ENCODE measurements around the gene PPM1L. TPM values are rescaled to one million over a fixed set of nuclear protein-coding genes. Genes with fewer than 3 reads are reported as not detected.

The PPM1L gene
- total RNA-seq, 1 donor from 2014 or later, result 14.9 TPM

- H3K27ac ChIP-seq, result peak overlapping the region; percentile 93
- DNase-seq (no peak), ATAC-seq (peak in 1 of 2 donors; percentile 22)
- peaks cover 26% of the 10 kb centered on the region for H3K4me1 ChIP-seq
- no peaks in the 10 kb centered on the region for H3K9me3 ChIP-seq
- intact Hi-C loops (cut with DNase I), result no loop called here
- peak overlapping the region; percentile 82 for H3K4me3 ChIP-seq
- no peaks in the 10 kb centered on the region for H3K27me3 ChIP-seq (ENCODE audit: low read depth)
- TF ChIP-seq CTCF (IDR thresholded peaks at IDR 0.05), result no peak
- no peaks in the 10 kb centered on the region for H3K36me3 ChIP-seq
Measured at GRCh38 chr3:160754371-160754854, 1.6 kb upstream of the PPM1L start.

DNA sequence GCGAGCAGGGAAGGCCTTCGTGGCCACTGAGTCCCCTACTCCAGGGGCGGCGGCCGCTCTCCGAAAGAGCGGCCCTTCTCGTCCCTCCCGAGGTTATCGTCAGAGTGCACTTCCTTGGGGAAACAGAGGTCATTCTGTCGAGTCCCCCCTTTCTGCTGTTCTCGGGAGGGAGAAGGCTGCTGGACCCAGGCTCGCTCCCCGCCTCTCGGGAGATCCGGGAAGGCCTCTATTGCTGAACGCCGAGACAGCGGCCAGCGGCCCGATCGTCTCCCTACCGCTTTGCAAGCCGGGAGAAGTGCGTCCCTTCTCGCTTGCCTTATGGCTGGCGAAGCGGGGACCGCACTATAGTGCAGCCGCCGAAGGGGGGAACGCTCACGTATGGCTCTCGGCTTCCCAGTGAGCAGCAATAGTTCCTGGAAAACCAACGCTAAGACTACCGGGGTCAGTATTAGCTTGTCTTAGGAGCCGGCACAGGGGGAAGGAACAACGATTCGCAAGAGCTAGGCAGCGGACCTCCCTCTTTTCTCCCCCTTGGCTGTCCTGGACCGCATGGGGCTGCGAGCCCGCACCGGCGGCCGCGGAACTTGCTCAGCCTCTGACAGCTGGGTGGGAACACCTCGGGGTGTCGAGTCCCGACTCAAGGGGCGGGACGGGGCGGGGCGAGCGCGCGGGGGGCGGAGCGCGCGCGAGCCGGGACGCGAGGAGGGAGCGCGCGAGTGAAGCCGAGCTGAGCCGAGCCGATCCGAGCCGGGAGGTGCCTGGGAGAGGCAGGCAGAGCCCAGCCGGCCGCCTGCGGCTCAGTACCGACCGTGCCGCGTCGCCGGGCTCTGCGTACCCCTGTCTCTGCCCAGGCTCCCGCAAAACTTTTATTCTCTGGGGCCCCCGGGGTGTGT lies 930 bp upstream of the PPM1L start:
- intact Hi-C loops (cut with DNase I), result no loop called here
- peak overlapping the region; percentile 82 for H3K4me3 ChIP-seq
- no peaks in the 10 kb centered on the region for H3K27me3 ChIP-seq (ENCODE audit: low read depth)
- no peaks in the 10 kb centered on the region for H3K9me3 ChIP-seq
- H3K27ac ChIP-seq, result peak overlapping the region; percentile 93
- no peaks in the 10 kb centered on the region for H3K36me3 ChIP-seq
- peaks cover 26% of the 10 kb centered on the region for H3K4me1 ChIP-seq
- ATAC-seq (peak; percentile 96 to 98), DNase-seq (peak; percentile 94)
- no peak for TF ChIP-seq CTCF (IDR thresholded peaks at IDR 0.05)

- no peak for TF ChIP-seq CTCF (IDR thresholded peaks at IDR 0.05)
- no peak overlapping the region for H3K27ac ChIP-seq
- no peak for ATAC-seq
- no peaks in the 10 kb centered on the region for H3K36me3 ChIP-seq
- H3K4me1 ChIP-seq, result peaks cover 26% of the 10 kb centered on the region
- H3K9me3 ChIP-seq, result no peaks in the 10 kb centered on the region
- no peak for DNase-seq
- H3K4me3 ChIP-seq, result peak overlapping the region; percentile 82
- H3K27me3 ChIP-seq (ENCODE audit: low read depth), result no peaks in the 10 kb centered on the region
- intact Hi-C loops (cut with DNase I), result no loop called here
Measured at GRCh38 chr3:160757233-160758106, 1.4 kb downstream of the PPM1L start.

GRCh38 chr3:160758929-160759577 lies 3.0 kb downstream of the PPM1L start:
- no peak overlapping the region for H3K27ac ChIP-seq
- no peak for TF ChIP-seq CTCF (IDR thresholded peaks at IDR 0.05)
- H3K27me3 ChIP-seq (ENCODE audit: low read depth), result no peaks in the 10 kb centered on the region
- no peaks in the 10 kb centered on the region for H3K9me3 ChIP-seq
- H3K36me3 ChIP-seq, result no peaks in the 10 kb centered on the region
- no peak for DNase-seq
- H3K4me1 ChIP-seq, result peaks cover 18% of the 10 kb centered on the region
- no peak overlapping the region for H3K4me3 ChIP-seq
- intact Hi-C loops (cut with DNase I), result no loop called here
- ATAC-seq, result no peak

DNA sequence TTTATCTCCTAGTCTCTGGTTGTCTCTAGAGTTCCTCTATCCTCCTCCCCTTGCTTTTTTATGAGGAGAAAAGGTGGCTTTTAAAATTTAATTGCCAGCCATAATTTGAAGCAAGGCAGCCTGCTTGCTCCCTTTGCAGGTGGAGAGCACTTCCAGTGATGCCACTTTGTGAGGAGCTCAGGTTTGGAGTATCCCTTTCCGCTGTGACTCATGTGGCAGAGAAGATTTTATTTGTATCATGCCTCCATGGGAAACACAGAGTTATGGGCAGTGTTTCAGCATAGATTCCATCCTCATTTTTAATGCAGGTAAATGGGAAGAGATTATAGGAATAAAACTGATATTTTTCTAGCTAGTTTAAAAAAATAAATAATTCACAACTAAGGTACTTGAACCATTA lies 7.0 kb downstream of the PPM1L start:
- DNase-seq (no peak), ATAC-seq (no peak)
- no peaks in the 10 kb centered on the region for H3K36me3 ChIP-seq
- no peak overlapping the region for H3K4me3 ChIP-seq
- H3K4me1 ChIP-seq, result peaks cover under 1% of the 10 kb centered on the region
- no peaks in the 10 kb centered on the region for H3K9me3 ChIP-seq
- TF ChIP-seq CTCF (IDR thresholded peaks at IDR 0.05), result no peak
- intact Hi-C loops (cut with DNase I), result no loop called here
- no peak overlapping the region for H3K27ac ChIP-seq
- no peaks in the 10 kb centered on the region for H3K27me3 ChIP-seq (ENCODE audit: low read depth)
